ENCODE measurements around the gene NAA10.

Gene NAA10

DNA sequence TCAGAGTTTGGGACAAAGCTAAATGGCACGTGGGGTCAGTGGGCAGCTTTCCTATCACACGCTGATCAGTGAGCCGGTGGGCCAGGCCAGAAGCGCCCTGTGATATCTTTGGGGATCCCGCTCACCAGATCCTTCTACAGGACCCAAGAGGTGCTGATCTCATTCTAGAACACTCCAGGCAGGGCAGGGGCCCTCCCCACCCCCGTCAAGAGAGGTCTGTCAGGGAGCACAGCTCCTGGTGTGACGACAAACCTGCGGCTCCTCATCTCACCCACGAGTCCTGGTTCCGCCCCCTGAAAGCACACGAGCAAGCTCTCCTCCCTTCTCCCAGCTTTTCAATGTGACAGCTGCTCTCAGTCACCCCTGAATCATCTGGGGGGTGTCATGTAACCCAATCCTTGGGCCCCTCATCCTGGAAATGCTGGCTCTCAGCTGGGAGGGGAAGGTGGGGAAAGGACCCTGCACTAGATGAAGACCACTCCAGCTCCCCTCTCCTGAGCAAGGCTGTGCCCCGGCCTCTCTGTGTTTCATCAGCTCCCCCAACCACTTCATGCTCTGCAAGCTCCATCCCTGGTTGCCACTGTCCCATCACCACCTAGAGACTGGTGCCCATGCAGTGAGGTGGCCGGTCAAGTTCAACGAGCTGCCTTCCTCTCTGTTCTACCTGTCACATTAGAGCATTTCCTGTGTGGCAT lies 32.2 kb upstream of the NAA10 start:
- DNase-seq, result no peak

GRCh38 chrX:153966283-153966688 lies 31.4 kb upstream of the NAA10 start:
- DNase-seq, result no peak

- DNase-seq, result no peak
Measured at GRCh38 chrX:153965406-153965805, 30.6 kb upstream of the NAA10 start.

DNA sequence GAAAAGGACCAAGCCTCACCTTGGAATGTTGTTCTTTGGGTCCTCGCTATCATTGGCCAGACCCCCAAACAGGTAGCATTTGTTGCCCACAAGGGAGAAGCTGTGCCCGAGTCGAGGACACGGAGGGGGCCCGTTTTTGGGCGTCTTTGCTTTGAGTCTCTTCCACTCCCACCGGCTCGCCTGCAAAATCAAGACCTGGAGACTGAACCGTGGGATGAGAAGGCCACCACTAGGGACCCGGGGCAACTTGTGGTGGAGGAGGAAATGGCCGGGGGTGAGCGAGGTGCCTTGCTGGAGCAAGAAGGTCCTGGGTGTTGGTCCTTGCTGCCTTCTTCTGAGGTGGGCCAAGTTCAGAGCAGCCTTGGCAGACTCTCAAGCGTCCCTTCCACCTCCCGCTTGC lies 29.3 kb upstream of the NAA10 start:
- no peak for DNase-seq

- no peak for DNase-seq
Measured at GRCh38 chrX:153963546-153963945, 28.7 kb upstream of the NAA10 start.

DNA sequence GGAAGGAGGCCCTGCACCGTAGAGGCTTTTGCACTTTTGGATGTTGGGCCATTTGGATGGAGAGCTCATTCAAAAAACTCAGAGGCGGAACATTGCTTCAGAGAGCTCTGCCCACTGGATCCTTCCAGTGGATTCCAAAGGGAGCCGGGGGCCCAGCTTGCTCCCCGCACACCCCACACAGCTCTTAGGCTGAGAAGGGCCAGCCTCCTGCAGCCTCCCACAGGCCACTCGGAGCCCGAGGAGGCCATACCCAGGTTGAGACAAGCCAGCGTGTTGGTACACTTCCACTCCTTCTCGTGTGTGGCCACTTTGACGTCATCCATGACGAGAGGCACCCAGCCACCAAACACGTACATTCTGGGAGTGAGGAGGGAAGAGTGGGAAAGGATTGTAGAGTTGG lies 26.5 kb upstream of the NAA10 start:
- DNase-seq, result no peak

DNA sequence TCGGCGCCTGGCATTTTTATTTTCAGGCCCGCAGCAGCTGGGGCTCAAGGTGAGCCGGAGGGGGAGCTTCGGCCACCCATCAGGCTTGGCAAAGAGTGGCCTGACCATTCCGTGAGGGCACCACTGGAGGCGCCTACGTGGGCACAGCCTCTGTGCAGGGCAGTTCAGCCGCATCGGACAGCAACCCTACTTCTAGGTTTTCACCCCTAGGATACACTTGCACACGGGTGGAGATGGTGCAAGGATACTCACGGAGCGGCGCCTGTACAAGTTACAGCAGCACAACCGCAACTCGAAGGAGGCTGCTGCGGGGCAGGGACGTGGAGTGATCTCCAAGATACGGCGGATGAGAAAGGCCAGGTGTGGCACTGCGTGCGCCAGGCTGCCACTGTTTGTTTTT lies 25.9 kb upstream of the NAA10 start:
- DNase-seq, result no peak

DNA sequence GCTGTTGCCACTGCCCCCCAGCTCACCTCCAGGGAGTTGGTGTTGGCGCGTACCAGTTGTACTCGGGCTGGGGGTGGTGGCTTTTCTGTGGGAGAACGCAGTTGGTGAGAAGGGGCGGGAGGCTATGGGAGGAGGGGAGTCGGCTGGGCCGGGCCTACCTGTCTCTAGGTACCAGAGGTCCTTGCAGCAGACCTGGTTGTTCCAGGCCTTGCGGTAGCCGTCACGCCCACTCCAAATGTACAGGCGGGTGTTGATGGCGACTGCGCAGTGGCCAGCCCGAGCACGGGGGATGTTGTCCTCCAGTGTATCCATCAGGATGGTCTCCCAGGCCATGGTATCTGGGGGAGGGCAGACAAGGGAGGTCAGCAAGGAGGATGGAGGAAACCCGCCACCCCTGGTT lies 25.2 kb upstream of the NAA10 start:
- no peak for DNase-seq

GRCh38 chrX:153959649-153960048 lies 24.8 kb upstream of the NAA10 start:
- no peak for DNase-seq

GRCh38 chrX:153958605-153959004 lies 23.8 kb upstream of the NAA10 start:
- no peak for DNase-seq

GRCh38 chrX:153957224-153957623 lies 22.4 kb upstream of the NAA10 start:
- no peak for DNase-seq

DNA sequence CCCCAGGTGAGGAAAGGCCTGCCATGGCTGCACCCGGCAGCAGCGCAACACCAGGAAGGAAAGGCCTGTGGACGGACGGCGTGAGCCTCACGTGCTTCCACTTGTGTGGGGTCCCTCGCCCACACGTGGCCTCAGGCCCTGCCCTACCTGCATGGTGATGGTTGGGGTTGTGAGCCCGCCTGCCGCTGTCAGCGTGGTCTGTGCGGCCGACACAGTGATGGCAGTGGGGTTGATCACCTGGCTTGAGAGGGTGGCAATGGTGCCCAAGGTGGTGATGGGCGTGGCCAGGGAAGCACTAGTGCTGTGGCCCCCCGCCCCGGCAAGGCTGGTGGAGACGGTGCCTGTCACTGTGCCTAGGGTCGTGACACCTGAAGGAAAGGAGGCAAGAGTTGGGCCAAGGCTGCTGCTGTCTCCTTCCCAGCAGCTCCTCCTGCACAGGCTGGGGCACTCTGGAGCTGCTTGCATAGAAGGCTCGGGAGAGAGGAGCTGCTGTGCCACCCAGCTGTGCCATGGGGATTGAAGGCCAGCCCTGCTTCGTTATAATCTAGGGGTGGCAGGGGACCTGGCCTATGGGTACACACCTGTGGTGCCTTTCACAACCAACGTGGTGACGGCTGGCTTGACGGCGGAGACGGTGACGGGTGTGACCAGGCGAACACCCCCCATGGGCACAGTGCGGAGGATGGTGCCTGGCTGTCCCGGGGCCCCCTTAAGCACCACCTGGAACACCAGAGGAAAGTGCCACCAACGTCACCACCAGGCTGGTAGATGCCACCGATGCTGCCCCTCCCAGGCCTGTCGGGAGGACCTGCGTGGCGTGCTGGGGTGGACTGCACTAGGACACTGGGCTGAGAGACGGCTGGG lies 21.4 kb upstream of the NAA10 start:
- no peak for DNase-seq

DNA sequence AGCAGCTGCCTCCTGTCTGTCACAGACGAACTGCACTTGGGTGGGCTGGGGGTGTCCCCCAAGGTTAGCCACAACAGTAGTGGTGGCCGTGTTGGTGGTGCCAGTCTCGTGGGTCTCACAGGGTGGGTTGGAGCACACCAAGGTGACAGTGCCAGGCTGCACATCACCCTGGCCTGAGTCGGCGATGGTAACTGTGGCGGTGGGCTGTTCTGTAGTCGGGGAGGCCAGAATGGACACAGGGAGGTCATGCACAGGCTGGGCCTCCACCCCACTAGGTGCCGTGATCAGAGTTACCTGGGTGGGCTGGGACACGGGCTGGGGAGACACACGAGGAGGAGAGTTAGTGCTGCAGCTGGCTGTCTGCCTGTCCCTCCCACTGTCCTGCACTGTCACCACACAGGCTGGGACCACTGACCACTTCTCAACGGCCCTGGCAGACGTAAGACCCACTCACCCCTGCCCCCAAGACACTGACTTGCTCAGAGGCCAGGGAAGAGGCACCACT lies 20.4 kb upstream of the NAA10 start:
- DNase-seq, result no peak

GRCh38 chrX:153954558-153955227 lies 19.9 kb upstream of the NAA10 start:
- DNase-seq, result no peak

DNA sequence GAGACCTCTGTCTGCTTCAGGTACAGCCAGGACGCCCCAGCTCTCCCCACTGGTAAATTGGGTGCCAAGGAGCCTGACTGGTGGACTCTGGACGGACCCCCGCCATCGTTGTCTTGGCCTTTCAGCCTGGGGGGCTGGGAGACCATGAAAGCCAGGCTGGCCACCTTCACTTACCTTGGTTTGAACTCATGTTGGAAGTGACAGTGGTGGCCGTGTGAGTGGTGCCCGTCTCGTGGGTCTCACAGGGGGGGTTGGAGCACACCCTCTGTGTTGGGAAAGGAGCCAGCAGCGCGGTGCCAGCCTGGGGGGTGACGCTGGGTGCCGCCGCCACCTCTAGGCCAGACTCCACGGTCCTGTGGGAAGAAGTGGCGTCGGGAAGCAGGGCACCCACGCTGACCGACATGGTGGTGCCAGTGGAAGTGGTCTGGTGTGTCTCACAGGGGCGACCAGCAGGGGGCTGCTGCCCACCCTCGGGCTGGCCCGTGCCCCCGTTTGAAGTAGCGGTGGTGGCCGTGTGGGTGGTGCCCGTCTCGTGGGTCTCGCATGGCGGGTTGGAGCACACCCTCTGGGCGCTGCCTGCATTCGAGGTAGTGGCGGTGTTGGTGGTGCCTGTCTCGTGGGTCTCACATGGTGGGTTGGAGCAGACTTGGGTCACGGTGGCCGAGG lies 19.2 kb upstream of the NAA10 start:
- no peak for DNase-seq

GRCh38 chrX:153953342-153953830 lies 18.5 kb upstream of the NAA10 start:
- DNase-seq, result peak; percentile 73

DNA sequence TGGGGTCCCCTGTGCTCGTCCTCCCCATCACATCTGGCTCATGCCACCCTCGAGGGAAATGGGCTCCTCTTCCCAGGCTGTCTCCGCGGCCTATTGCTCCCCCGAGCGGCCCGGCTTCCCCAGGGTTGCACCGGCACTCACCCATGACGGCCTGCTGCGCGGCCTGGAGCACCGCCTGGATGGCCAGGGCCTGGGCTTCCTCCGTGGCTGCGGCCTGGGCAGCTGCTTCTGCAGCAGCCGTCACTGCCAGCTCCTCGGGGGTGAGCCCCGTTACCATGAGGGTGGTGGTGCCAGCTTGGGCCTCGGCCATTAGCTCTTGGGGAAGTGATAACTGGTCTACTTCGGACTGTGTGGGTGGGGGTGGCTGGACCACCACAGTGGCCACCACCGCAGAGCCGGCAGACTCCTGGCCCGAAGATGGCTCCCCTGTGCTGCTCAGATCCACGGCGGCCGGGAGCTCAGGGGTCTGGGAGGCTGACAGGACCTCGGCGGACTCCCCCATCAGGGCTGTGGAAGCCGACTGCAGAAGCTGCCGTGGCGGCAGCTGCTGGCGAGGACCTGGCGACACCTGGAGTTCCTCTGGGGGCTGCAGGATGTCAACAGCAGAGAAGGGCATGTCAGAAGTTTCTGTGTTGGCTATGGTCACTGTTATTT lies 17.7 kb upstream of the NAA10 start:
- DNase-seq, result no peak

GRCh38 chrX:153951683-153952372 lies 17.0 kb upstream of the NAA10 start:
- no peak for DNase-seq

GRCh38 chrX:153950127-153950526 lies 15.3 kb upstream of the NAA10 start:
- DNase-seq, result no peak

GRCh38 chrX:153948847-153949805 lies 14.3 kb upstream of the NAA10 start:
- DNase-seq, result no peak
